HEK293T (cell line): ENCODE data around the gene CRAMP1.

Experiments
- BHLHE40 ChIP-seq: fragments of 450-650 bp; IDR thresholded peaks from 2 replicates; pipeline ENCODE4 v1.6.1; 2016; ENCODE audit warnings: mild to moderate bottlenecking, moderate library complexity, borderline replicate concordance
- ELF4 ChIP-seq: fragments of 450-650 bp; IDR thresholded peaks from 2 replicates; pipeline ENCODE4 v1.6.1; 2017; ENCODE audit warnings: antibody characterized with exemption
- FOXA1 ChIP-seq: fragments of 450-650 bp; IDR thresholded peaks from 2 replicates; pipeline ENCODE4 v1.6.1; 2016; ENCODE audit warnings: mild to moderate bottlenecking
- FOXK2 ChIP-seq: fragments of 450-650 bp; IDR thresholded peaks from 2 replicates; pipeline ENCODE4 v1.6.1; 2016; ENCODE audit warnings: mild to moderate bottlenecking
- FOXM1 ChIP-seq: fragments of 450-650 bp; IDR thresholded peaks from 2 replicates; pipeline ENCODE4 v1.6.1; 2017; ENCODE audit warnings: mild to moderate bottlenecking, borderline replicate concordance
- L3MBTL2 ChIP-seq: fragments of 450-650 bp; conservative IDR thresholded peaks from 2 replicates; pipeline ENCODE4 v1.6.1; 2016; ENCODE audit warnings: mild to moderate bottlenecking
- LEF1 ChIP-seq: fragments of 450-650 bp; IDR thresholded peaks from 2 replicates; pipeline ENCODE4 v1.6.1; 2017; ENCODE audit warnings: mild to moderate bottlenecking, borderline replicate concordance
- NFRKB ChIP-seq: fragments of 450-650 bp; IDR thresholded peaks from 2 replicates; pipeline ENCODE4 v1.6.1; 2016; ENCODE audit warnings: mild to moderate bottlenecking, moderate library complexity
- SP1 ChIP-seq: fragments of 450-650 bp; IDR thresholded peaks from 2 replicates; pipeline ENCODE4 v1.6.1; 2017
- SUZ12 ChIP-seq: fragments of 450-650 bp; IDR thresholded peaks from 2 replicates; pipeline ENCODE4 v1.6.1; 2016; ENCODE audit warnings: mild to moderate bottlenecking
- TARDBP ChIP-seq: fragments of 450-650 bp; IDR thresholded peaks from 2 replicates; pipeline ENCODE4 v1.6.1; 2016
- ZNF384 ChIP-seq: fragments of 450-650 bp; IDR thresholded peaks from 2 replicates; pipeline ENCODE4 v1.6.1; 2016
- TF ChIP-seq, protein P1 (sequence below): fragments of 450-650 bp; IDR thresholded peaks from 2 replicates; pipeline ENCODE4 v1.6.1; 2016

DNA sequence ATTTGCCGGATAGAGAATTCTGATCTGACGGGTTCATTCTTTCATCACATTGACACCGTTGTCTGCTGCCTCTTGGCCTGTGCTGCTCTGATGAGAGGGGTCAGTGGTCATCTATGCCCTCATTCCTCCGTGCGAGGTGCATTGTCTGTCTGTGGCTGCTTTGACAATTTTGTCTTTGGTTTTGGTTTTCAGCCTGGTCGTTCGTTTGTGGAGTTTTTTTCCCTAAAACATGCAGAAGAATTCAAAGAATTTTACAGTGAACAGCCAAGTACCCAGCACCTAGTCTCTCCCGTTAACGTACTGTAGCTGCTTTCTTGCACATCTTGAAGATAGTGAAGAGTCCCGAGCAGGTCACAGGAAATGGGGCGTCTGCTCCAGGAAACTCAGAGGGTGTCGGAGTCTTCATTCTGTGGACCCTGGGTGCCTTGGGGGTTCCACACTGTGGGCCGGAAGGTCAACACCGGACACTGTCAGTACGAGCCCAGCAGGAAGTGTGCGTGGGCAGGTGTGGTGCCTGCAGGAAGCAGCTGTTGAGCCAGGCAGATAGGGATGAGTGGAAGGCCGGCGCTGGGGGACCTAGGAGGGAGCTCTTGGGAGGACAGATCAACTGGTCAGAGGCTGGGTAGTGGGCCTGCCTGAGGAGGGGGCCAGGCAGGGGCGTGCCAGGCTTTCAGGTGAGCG lies 28.2 kb downstream of the CRAMP1 start:
- no peak for TF ChIP-seq BHLHE40
- no peak for TF ChIP-seq FOXK2
- no peak for TF ChIP-seq LEF1
- TF ChIP-seq, protein P1, sequence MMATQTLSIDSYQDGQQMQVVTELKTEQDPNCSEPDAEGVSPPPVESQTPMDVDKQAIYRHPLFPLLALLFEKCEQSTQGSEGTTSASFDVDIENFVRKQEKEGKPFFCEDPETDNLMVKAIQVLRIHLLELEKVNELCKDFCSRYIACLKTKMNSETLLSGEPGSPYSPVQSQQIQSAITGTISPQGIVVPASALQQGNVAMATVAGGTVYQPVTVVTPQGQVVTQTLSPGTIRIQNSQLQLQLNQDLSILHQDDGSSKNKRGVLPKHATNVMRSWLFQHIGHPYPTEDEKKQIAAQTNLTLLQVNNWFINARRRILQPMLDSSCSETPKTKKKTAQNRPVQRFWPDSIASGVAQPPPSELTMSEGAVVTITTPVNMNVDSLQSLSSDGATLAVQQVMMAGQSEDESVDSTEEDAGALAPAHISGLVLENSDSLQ, result no peak
- TF ChIP-seq L3MBTL2, result no peak
- TF ChIP-seq TARDBP, result no peak
- no peak for TF ChIP-seq SP1
- no peak for TF ChIP-seq SUZ12
- TF ChIP-seq ELF4, result no peak
- no peak for TF ChIP-seq FOXA1
- TF ChIP-seq ZNF384, result no peak
- no peak for TF ChIP-seq FOXM1
- TF ChIP-seq NFRKB, result no peak
